NCI-H1105 treated with DMSO at 0.1 percent for 48 hours (cell line): ENCODE data around the gene ASIC5.
"Not testable (repeated sequence)": the region's sequence is repeated elsewhere in the genome, so short reads cannot be mapped to it uniquely, and the experiment has no call there.

Experiments used
- DNase-seq: peaks from one replicate; lab custom pipeline; 2025; lab: John Stamatoyannopoulos, UW

Gene ASIC5

DNA sequence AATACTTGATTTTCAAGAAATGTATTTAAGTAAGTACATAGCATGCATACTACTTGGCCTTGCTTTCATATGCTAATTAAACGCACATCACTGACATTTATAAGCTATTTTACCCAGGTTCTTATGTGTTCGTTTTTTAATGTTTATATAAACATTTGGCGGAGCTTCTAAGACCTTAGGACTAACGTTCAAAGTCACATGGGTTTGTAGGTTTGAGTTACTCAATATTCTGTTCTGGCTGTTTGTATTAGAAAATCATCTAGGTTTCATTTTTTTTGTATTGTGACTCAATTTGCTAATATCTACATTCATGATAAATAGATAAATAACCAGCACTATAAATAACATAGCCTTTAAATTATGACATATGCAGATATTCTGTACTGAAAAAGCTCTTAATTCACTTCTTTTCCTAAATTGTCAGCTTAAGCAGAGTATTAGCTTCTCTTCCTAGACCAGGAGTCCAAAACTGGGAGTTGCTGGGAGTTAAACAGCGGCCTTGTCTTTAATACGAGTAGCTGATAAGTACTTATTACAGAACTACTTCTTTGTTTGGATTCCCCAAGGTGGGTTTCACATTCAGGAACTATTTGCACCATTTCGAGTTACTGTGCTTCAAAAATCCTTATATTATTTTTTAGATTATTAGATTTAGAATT lies 65.3 kb downstream of the ASIC5 start:
- DNase-seq, result no peak

DNA sequence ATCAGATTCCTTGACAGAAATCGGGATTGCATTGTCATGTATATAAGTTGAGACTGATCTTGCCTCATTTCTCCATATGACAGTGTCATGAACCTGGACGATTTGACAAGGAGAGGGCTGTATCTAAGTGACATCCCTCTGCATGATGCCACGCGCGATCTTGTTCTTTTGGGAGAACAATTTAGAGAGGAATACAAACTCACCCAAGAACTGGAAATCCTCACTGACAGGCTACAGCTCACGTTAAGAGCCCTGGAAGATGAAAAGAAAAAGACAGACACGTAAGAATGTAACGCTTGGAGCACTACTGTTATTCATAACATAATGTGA lies 66.3 kb downstream of the ASIC5 start:
- no peak for DNase-seq

DNA sequence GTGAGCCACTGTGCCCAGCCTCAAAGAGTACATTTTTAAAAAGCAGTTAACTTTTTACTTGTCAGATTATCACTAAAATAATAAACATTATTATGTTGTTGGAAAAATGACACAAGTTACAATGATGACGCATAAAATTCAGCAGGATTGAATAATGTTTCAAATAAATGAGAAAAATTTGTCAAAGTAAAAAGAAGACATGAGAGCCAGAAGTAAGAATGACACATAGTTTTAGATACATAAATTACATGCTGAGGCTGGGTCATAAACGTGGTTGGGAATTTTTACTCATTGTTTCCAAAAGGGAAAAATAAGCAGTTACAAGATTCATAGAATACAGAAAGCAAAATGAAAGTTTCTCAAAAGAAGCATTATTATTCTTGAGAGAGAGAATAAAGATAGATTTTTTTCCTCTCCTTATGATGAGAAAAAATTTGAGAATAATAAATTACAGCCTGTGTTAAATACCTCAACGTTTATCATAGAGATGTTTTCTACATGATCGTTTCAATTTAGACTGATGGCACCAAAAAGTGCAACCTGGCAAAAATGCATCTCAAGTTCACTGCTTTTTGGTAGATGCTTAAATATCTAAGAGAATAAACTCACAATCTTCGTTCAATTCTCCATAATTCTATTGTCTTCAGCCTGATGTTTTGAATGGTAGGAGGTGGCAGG lies 66.8 kb downstream of the ASIC5 start:
- no peak for DNase-seq

DNA sequence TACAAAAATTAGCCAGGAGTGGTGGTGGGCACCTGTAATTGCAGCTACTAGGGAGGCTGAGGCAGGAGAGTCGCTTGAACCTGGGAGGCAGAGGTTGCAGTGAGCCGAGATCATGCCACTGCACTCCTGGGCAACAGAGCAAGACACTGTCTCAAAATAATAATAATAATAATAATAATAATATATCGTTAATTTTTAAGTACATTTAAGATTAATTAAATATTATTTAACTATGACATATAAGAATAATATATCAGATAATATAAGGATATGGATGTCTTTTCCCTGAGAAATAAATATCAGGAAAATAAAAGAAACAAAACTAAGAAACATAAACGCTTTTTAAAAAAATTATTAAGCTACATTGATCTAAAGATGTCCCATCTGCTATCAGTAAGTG lies 68.5 kb downstream of the ASIC5 start:
- not testable (repeated sequence) for DNase-seq

DNA sequence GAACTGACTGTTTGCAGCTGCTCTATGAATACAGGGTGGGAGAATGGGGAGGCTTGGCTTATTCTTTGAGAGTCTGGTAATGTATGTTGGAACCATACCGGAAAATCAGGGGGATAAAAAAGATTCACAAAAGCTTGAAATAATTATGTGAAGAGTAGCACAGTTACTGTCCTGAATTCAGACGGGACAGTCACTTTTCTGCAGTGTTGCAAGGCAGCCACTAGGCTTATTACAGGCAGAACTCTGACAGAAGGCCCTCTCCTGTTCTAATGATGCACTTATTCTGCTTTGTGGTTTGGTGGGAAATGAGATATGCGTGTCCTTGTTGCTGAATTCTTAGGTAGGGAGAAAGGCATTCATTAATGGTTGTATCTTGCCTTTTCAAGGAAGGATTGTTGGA lies 70.1 kb downstream of the ASIC5 start:
- DNase-seq, result no peak

DNA sequence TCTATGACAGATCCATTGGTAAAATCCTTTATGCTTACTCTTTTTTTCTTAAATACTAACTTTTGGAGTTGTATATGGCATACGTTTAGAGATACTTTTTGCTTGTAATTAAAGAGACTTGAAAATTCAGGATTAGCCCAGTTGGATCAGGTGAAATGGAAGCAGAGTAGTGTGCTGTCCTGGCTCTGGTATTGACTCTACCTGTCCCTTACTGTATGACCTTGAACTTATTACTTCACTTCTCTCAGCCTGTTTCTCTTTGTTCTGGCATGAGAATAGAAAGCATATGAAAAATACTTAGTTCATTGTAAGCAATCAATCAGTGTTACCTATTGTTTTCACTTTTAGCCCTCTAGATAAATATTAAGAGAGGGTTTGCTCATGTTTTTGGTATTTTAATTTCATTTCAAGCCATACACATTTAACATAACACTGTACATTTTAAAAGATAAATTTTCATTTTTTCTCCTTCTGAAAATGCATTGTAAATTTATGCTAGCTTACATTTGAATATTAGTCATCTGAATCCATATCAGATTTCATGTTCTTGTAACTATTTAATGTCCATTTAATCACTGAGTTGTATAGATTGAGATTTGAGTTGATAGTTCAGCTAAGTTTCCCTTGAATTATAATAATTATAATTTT lies 71.4 kb downstream of the ASIC5 start:
- no peak for DNase-seq

DNA sequence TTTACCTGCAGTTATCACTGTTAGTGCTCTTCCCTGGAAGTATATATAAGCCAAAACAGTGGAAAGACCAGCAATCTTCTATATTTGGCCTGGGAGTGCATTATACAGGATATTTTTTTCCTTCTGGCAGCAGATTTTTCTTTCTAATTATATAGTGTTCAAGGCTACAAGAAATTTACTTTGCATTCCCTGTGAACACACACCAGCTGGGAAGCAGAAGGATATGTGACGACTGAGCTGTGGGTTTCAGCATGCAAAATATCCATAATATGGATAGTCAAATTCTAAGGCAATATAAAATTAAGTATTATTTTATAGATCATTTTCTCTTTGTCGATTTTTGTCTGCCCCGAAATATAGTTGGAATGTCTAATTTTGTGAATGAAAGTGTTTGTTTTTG lies 76.1 kb downstream of the ASIC5 start:
- DNase-seq, result no peak

DNA sequence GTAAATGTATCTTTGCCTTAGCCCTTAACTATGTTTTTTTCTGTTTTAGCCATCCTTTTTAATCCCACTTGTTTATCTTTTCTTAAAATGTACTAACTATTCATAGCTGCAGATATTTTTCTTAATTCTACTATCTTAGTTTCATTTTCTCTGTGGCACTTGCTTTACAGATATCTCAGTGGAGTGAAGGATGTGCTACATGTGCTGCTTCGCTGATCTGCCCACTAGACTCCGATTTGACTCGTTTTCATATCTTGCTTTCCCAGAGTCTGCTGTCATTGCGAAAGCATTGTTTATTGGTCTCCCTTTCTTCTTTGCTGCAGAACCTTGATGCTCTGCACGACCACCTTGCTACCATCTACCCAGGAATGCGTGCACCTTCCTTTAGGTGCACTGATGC lies 76.7 kb downstream of the ASIC5 start:
- DNase-seq, result no peak

DNA sequence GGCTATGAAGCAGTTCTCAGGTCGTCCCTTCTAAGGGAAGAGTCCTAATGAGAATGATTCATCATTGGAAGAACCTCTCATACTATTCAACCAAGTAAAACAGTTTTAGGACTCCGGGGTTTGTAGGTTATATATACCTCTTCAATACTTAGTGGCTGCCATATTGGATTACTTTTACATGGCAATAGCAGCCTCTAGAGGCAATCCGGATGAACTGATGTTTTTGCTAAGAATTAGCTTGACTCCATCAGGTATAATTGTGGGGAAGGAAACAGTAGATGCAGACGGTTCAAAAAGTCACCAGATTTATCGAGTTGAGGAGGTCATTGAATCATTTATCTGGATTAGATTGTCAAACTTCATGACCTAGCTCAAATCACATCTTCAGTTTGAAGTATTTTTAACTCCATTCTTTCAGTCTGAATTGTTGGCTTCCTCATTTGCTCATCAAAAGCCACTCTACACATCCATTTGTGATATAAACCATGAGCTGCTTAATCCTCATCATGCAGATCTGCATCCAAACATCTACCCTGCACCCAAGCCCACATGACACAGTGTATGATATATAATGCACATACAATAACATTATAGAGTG lies 78.9 kb downstream of the ASIC5 start:
- DNase-seq, result peak; percentile 54

DNA sequence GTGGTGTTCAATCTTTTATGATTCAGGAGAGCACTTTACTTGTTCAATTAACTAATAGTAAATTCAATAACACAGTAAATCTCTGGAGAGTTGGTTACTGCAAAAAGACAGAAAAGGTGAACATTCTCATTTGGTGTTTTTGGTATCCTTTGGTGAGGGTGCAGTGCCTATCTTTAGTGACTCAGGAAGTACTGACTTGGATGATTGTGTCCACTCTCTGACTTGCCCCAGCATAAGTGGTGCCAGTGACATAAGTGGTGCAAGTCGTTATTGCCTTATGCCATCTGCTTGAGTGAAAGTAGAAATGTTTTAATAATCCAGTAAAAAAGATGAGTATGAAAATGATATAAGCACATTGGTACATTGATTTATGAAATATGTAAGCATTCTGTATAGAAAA lies 80.2 kb downstream of the ASIC5 start:
- no peak for DNase-seq

DNA sequence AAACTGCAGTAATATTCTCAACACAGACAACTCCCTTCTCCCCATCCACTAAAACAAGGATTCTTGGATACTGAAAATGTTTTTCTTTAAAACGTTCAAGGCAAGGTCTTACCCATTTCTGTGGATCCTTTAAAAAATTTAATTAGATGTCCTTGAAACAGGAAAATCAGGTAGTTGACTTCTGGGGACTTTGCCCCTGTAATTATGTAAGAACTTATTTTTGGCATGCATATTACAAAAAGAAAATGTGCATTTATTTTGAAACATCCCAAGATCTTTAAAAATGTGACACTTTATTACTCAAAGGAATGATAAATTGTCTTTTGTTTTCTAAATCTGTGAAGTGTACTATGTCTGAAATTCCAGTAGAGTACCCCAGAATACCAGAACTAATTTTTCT lies 81.4 kb downstream of the ASIC5 start:
- no peak for DNase-seq

DNA sequence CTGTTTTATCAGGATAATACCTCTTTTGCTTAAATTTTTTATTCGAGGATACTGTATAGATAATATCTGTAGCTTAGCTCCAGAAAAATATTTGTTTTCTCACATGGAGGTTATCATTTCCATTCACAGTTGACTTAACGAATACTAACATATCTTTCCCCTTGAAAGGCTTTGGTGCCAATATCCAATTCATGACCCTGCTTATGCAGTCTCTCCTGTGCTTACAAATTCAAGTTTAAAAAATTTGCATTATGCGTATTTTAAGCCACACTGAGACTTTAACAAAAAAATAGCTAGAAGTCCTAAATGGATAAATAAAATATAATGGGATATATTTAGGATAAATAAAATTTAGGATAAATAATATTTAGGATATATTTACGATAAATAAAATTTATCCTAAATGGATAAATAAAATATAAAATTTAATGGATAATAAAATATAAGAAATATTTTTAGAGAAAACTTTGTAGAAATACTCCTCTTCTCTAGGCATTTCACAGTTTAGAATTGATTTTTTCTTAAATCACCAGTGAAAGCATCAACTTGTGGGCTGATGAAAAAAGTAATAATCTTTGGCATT lies 84.7 kb downstream of the ASIC5 start:
- no peak for DNase-seq

DNA sequence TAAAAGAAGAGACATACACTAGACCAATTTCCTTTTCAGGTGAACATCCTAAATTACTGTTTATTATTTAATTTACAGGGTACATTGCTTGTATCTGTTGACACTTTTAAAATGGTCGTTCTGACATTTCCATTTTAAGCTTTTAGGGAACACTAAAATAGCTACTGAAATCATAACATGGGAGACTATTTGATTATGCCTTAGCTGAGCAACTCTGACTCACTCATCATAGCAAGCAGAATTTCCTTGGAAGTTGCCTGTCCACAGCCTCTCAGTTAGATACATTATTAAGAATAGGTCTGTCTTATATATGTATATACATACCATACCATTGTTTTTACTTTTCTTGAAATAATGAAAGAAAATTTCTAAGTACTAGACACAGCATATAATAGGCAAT lies 85.3 kb downstream of the ASIC5 start:
- no peak for DNase-seq
